ENCODE results near the gene ZNF93.
"Not testable (repeated sequence)": the region's sequence is repeated elsewhere in the genome, so short reads cannot be mapped to it uniquely, and the experiment has no call there.

Gene ZNF93

DNA sequence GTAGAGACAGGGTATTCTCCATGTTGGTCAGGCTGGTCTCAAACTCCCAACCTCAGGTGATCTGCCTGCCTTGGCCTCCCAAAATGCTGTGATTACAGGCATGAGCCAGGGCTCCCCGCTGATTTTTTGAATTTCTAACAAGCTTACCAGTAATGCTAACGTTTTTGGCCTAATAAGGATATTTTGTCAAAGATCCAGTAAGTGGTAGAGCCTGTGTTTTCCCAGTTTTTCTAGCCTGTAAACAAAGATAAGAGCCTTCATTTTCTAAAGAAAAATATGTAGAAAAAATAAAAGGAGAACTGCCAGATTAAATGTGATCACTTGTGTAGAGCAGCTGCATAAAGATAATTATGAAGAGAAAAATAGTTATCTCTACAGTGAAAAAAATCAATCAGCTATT lies 37.7 kb downstream of the ZNF93 start:
- no peak for DNase-seq

DNA sequence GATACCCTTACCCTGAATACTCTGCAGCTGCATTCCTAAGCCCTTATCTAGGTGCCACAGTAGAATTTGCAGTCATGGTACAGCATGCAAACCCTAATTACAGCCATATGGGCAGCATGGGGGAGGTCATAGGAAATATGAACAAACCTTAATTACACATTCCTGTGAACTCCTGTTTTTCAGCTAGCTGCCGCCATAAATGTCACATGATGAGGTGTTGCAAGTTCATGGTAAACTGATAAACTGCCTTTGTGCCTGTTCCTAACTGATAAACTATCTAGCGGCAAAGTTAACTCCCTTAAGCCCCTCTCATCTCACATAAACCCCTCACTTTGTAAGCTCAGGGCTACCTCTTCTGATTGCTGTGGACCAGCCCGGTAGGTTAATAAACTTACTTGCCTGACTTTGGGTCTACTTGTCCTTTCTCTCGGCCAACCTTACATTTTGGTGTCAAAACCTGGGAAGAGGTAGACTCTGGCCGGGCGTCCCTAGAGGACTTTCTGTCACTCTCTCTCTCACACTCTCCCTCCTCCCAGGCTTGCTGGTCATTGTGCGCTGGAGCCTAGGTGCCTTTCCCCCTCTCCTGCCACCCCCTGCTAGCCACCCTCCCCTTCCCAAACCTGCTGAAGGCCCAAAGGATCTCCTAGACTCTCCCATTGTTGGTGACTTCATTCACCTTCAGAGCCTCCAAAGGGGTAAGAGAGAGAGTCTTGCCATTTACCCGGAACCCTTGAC lies 43.3 kb downstream of the ZNF93 start:
- no peak for DNase-seq

DNA sequence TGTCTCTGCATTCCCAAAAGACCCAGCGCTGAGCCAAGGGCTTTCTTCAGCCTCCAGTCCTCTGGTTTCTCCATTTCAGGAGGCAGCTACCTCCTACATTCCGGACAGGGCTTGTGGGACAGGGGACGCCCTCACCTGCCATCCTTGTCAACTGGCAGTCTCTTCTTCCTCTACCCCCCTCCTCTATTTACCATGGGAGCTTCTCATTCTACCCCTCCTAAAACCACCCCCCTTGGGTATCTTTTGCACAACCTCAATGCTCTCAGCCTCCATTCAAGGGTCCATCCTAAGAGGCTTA lies 43.8 kb downstream of the ZNF93 start:
- DNase-seq: no peak

DNA sequence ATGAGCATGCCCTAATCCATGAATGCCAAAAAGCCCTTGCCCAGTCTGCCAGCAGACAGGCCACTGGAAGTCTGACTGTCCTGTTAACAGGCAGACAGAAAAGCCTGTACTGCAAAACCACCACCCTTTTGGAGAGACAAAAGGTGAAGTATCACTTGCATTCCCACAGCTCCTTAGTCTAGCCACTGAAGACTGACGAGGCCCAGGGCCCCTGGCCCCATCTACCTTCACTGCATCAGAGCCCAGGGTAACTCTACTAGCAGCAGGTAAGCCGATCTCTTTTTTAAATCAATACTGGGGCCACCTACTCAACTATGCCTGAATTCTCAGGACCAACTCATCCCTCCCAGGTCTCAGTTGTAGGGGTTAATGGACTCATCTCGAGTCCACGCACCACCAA lies 45.5 kb downstream of the ZNF93 start:
- DNase-seq: no peak

DNA sequence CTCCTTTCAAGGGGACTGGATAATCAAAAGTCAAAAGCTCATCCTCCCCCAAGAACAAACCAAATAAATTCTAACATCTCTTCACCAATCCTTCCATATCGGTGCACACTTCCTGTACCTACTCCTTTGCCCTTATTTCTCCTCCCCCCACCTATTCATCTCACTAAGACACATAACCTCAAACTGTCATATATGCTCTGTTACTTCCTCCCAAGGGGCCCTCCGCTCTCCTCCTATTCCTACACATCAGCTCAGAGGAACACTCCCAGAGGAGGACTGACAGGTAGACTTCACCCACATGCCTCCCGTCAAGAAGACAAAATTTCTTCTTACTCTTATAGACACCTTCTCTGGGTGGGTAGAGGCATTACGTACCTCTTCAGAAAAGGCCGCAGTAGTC lies 48.1 kb downstream of the ZNF93 start:
- DNase-seq: no peak

DNA sequence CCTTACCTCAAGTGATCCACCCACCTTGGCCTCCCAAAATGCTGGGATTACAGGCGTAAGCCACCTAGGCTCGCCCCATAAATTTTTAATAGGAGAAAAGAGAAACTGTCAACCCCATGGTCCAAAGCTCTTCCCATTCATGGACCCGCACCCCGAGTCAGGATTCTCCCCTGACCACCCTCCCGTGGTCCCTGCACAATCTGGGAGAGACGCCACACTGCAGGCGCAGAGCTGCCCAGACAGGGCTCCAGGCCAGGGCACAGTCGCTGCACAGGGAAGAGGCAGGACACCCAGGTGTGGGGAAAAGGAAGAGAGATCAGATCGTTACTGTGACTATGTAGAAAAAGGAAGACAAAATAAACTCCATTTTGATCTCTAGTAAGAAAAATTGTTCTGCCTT lies 54.5 kb downstream of the ZNF93 start:
- no peak for DNase-seq

DNA sequence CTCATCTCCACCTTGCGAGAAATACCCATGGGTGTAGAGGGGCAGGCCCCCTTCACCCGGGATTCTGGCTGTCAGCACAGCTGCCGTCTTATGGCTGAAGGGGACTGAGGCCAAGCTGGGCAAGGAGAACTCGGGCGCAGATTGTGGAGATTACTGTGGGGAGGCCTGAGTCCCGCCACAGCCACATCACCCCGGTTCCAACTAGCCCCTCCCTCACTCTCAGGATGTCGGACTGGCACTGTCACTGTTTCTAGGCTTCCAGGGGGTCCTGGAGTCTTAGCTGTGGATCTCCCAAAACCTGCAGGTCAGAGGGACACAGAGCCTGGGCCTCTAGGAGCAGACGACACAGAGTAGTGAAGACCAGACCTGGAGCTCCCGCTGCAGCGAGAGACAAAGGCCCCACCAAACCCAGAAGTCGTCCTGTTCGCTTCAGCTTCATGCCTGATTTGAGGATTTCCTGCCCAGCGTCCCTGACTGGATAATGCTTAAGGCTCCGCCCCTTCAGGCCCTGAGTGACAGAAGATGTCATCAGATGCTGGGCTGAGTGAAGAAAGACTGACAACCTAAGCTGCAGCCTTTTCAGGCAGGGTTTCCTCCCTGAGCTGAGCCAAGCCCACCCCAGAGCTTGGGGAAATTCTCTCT lies 55.8 kb downstream of the ZNF93 start:
- DNase-seq: no peak

DNA sequence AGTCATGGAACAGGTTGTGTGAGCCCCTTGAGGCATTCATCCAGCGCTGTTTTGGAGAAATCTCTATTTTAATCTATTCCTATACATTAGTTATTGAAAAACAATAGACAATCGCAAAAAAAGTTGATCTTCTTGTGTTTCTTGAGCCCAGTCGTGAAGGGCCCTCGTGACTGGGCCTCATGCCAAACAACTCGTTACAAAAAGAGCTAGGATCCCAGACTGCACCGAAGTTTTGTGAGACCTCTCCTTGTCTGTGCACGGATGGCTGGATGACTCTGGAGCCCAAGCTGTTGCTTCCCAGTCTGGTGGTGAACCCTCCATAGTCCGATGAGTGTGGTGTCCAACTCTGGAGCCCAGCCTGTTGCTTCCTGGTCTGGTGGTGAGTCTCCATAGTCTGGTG lies 57.0 kb downstream of the ZNF93 start:
- not testable (repeated sequence) for DNase-seq

DNA sequence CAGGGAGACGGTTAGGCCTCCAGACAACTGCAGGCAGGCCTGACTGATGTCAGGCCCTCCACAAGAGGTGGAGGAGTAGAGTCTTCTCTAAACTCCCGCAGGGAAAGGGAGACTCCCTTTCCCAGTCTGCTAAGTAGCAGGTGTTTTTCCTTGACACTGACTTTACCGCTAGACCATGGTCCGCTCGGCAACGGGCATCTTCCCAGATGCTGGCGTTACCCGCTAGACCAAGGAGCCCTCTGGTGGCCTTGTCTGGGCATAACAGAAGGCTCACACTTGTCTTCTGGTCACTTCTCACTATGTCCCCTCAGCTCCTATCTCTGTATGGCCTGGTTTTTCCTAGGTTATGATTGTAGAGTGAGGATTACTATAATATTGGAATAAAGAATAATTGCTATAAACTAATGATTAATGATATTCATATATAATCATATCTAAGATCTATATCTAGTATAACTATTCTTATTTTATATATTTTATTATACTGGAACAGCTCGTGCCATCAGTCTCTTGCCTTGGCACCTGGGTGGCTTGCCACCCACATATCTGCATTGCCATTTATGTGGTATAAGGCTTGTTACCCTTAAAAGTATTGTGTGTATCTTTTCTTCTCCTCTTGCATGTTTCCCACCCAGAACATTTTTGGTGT lies 58.5 kb downstream of the ZNF93 start:
- peak; percentile 61 for DNase-seq

DNA sequence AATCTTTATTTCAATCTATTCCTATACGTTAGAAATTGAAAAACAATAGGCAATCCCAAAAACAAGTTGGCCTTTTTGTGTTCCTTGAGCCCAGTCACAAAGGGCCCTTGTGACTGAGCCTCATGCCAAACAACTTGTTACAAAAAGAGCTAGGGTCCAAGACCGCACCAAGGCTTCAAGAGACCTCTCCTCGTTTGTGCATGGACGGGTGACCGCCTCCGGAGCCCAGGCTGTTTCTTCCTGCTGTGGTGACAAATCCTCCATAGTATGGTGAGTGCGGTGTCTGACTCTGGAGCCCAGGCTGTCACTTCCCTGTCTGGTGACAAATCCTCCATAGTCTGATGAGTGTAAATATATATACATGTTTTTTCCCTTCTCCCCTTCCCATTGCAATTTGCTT lies 63.7 kb downstream of the ZNF93 start:
- DNase-seq: no peak

DNA sequence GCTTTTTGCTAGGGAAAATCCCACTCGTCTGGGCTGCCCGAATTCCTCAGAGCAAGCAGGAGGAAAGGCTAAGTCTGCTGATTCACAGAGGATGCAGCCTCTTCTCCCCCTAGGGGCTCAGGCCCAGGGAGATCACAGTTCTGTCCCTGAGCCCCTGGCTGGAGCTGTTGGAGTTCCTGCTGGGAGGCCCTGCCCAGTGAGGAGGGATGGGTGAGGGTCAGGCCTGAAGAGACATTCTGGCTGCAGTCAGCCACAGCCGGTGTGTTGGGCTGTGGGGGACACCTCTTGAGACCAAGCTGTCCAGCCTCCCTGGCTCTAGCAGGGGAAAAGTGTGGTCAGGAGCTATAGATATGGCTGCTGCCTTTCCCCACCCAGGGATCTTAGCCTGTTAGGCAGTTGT lies 65.4 kb downstream of the ZNF93 start:
- DNase-seq: not testable (repeated sequence)

DNA sequence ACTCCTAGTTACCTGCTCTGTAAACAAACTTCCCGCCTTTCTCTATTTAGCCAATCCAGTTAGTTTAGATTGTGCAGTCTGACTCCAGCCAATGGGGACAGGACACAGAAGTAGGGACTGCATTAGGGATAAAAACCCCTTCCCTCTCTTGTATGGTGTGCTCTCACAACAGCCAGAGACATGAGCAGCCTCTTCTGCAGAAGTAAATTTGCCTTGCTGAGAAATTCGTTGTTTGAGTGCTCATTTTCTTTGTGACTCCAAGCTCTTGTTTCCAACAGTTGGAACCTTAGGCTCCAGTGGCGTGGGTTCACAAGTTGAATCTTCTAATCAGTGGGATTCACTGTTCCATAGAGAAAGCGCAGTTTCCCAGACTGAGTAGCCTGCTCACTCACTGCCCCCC lies 66.1 kb downstream of the ZNF93 start:
- DNase-seq: no peak

Measured in left hindlimb (tissue), 1 donor.